Lower leg skin (tissue), 3 donors: ENCODE results near the gene KCNMA1.

ENCODE experiments used
- CTCF ChIP-seq, 3 donors: fragments of 450-650 bp; IDR thresholded peaks; one replicate each; pipeline ENCODE4 v1.5.1; 2016; ENCODE audit warnings: antibody characterized with exemption in 3 of 3, mild to moderate bottlenecking in 3 of 3, moderate library complexity in 2 of 3
- POLR2A ChIP-seq, 2 donors: fragments of 450-650 bp; IDR thresholded peaks; one replicate each; pipeline ENCODE4 v1.6.1; 2016 to 2017; ENCODE audit warnings: antibody characterized with exemption in 2 of 2, mild to moderate bottlenecking in 1 of 2, moderate library complexity in 1 of 2

- TF ChIP-seq CTCF (IDR thresholded peaks at IDR 0.05), result no peak
- TF ChIP-seq POLR2A (IDR thresholded peaks at IDR 0.05), result no peak
Observed at GRCh38 chr10:77244286-77244685, 393.3 kb downstream of the KCNMA1 start.
